Common myeloid progenitor, CD34-positive (primary cell): ENCODE data around the gene OR2T27.
"Not testable (repeated sequence)": the region's sequence is repeated elsewhere in the genome, so short reads cannot be mapped to it uniquely, and the experiment has no call there.

Experiments used
- CTCF ChIA-PET: fragments of 350-600 bp; sonication (Branson Sonifier 250); formaldehyde crosslinking; loops from one replicate; lab custom pipeline; 2021; ENCODE audit warnings: antibody characterized with exemption; lab: Charles Lee
- POLR2A ChIA-PET: fragments of 350-600 bp; sonication (Branson Sonifier 250); formaldehyde crosslinking; loops from one replicate; lab custom pipeline; 2021; ENCODE audit warnings: antibody characterized with exemption; lab: Charles Lee
- DNase-seq, 3 donors: peaks; one replicate each; pipeline versions ENCODE4 v3.0.0 to v3.0.0-alpha.2; 2013
- H3K27ac ChIP-seq, 2 experiments: 1 replicate in 1 of 2; 2 replicates in 1 of 2; pipeline ENCODE4 v1.7.0; 2013; ENCODE audit warnings: inconsistent platforms in 2 of 2, low read length in 2 of 2, mild to moderate bottlenecking in 2 of 2, low read depth in 1 of 2, moderate library complexity in 1 of 2; ENCODE audit not compliant: severe bottlenecking in 2 of 2, insufficient read depth in 1 of 2, poor library complexity in 1 of 2
- H3K27me3 ChIP-seq, 5 experiments: replicated peaks in 2 of 5; 1 replicate in 3 of 5; 2 replicates in 2 of 5; pipeline versions ENCODE4 v1.6.1 to v1.7.0; 2013; ENCODE audit warnings: low read length in 4 of 5, mild to moderate bottlenecking in 2 of 5, moderate library complexity in 2 of 5, inconsistent platforms in 1 of 5; ENCODE audit not compliant: insufficient read depth in 5 of 5, control insufficient read depth in 4 of 5
- H3K36me3 ChIP-seq, 4 experiments: 1 replicate in 2 of 4; 2 replicates in 2 of 4; pipeline versions ENCODE4 v1.6.1 to v1.7.0; 2013; ENCODE audit warnings: low read length in 3 of 4, control low read depth in 1 of 4, mild to moderate bottlenecking in 1 of 4; ENCODE audit not compliant: control insufficient read depth in 4 of 4, insufficient read depth in 4 of 4
- H3K4me1 ChIP-seq, 4 experiments: 1 replicate in 3 of 4; 2 replicates in 1 of 4; pipeline versions ENCODE4 v1.6.1 to v1.7.1; 2013; ENCODE audit warnings: low read length in 3 of 4, mild to moderate bottlenecking in 3 of 4, control low read depth in 1 of 4, inconsistent platforms in 1 of 4, moderate library complexity in 1 of 4; ENCODE audit not compliant: control insufficient read depth in 4 of 4, insufficient read depth in 4 of 4; ENCODE audit errors: control extremely low read depth in 1 of 4
- H3K4me3 ChIP-seq, 7 experiments: 1 replicate in 4 of 7; 2 replicates in 3 of 7; pipeline versions ENCODE4 v1.5.1 to v1.7.0; 2013; ENCODE audit warnings: mild to moderate bottlenecking in 7 of 7, low read length in 6 of 7, moderate library complexity in 6 of 7, inconsistent platforms in 2 of 7, low read depth in 2 of 7, control low read depth in 1 of 7; ENCODE audit not compliant: insufficient read depth in 4 of 7, control insufficient read depth in 1 of 7; ENCODE audit errors: extremely low read depth in 1 of 7
- H3K9me3 ChIP-seq, 5 experiments: 1 replicate in 4 of 5; 2 replicates in 1 of 5; pipeline versions ENCODE4 v1.6.1 to v1.7.1; 2013; ENCODE audit warnings: low read length in 4 of 5, mild to moderate bottlenecking in 2 of 5, inconsistent platforms in 1 of 5, low read depth in 1 of 5, moderate library complexity in 1 of 5; ENCODE audit not compliant: control insufficient read depth in 4 of 5, insufficient read depth in 2 of 5; ENCODE audit errors: control extremely low read depth in 1 of 5
- WGBS: methylation state at CpG from one replicate; pipeline ENCODE4 v1.1.5; 2013; ENCODE audit not compliant: insufficient coverage; 5-methylcytosine and 5-hydroxymethylcytosine counted together

Gene OR2T27

GRCh38 chr1:248641583-248641982, 13.7 kb downstream of the OR2T27 start:
- H3K4me1 ChIP-seq, H3K36me3 ChIP-seq, POLR2A ChIA-PET, CTCF ChIA-PET, H3K9me3 ChIP-seq, H3K27ac ChIP-seq, H3K27me3 ChIP-seq, H3K4me3 ChIP-seq, DNase-seq: not testable (repeated sequence)
- WGBS = no CpG with 5 or more reads among the region's 5 CpGs

- H3K9me3 ChIP-seq, H3K27me3 ChIP-seq, DNase-seq, CTCF ChIA-PET, H3K27ac ChIP-seq, H3K4me3 ChIP-seq, H3K4me1 ChIP-seq, POLR2A ChIA-PET, H3K36me3 ChIP-seq: not testable (repeated sequence)
- WGBS = no CpG with 5 or more reads among the region's 3 CpGs
Measured at GRCh38 chr1:248640906-248641305, 14.4 kb downstream of the OR2T27 start.

GRCh38 chr1:248639652-248640051, 15.7 kb downstream of the OR2T27 start:
- H3K27ac ChIP-seq, DNase-seq, H3K36me3 ChIP-seq, H3K4me3 ChIP-seq, H3K9me3 ChIP-seq, POLR2A ChIA-PET, H3K4me1 ChIP-seq, H3K27me3 ChIP-seq, CTCF ChIA-PET: not testable (repeated sequence)
- WGBS = no CpG with 5 or more reads among the region's 5 CpGs

- H3K27me3 ChIP-seq, H3K36me3 ChIP-seq, H3K27ac ChIP-seq, DNase-seq, H3K4me3 ChIP-seq, H3K9me3 ChIP-seq, POLR2A ChIA-PET, H3K4me1 ChIP-seq, CTCF ChIA-PET: not testable (repeated sequence)
- no CpG with 5 or more reads among the region's 5 CpGs for WGBS
Measured at GRCh38 chr1:248636612-248637011, 18.7 kb downstream of the OR2T27 start.

GRCh38 chr1:248634991-248635390, 20.3 kb downstream of the OR2T27 start, which contains the start of gene OR2T11:
Gene OR2T11 (minus strand): TSS chr1:248635091. CDS start chr1:248627128, 7,963 bp downstream.
- H3K9me3 ChIP-seq, CTCF ChIA-PET, H3K4me1 ChIP-seq, H3K27ac ChIP-seq, H3K36me3 ChIP-seq, H3K27me3 ChIP-seq, H3K4me3 ChIP-seq, POLR2A ChIA-PET, DNase-seq: not testable (repeated sequence)
- no CpG with 5 or more reads among the region's 2 CpGs for WGBS

DNA sequence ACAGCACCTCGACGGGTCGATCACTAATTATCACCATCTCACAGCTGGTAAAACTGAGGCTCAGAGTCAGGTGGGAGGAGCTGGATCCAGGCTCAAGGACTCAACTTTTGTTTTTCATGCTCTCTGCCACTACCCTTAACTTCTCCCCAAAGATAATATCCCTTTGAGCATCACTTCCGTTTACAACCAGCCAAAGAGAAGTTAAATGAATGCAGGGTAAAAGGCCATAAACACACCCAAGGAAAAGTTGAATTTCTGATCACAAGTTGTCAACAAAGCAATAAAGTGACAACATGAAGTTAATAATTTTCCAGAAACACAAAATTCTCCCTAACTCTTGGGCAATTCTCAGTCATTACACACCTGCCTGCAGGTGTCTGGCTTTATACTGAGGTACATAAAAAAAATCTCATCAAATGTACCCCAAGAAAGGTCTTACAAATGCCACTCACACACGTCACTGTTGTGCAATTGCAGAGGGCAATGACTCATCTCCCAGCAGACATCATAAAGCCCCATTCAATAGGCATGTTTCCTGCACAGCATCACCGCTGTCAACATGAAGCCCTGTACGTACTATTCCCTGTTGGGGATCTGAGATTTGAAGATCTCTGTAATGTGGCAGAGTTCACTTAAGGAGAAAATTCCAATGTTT, 23.8 kb downstream of the OR2T27 start:
- peak in 2 of 3 donors; percentile 31 to 45 for DNase-seq
- Histone ChIP-seq H3K9me3 (no peaks in the 10 kb centered on the region), H3K27me3 (no peaks in the 10 kb centered on the region), H3K36me3 (no peaks in the 10 kb centered on the region), H3K27ac (no peak overlapping the region), H3K4me3 (no peak overlapping the region), H3K4me1 (no peaks in the 10 kb centered on the region)
- CTCF ChIA-PET = no interaction called here
- POLR2A ChIA-PET = no interaction called here
- WGBS = 100% methylated on average over 4 of the region's 7 CpGs

- ChIA-PET POLR2A (no interaction called here), CTCF (no interaction called here)
- no peaks in the 10 kb centered on the region for H3K9me3 ChIP-seq
- no peak for DNase-seq
- no peaks in the 10 kb centered on the region for H3K27me3 ChIP-seq
- H3K27ac ChIP-seq = no peak overlapping the region
- no peak overlapping the region for H3K4me3 ChIP-seq
- H3K4me1 ChIP-seq = no peaks in the 10 kb centered on the region
- no peaks in the 10 kb centered on the region for H3K36me3 ChIP-seq
- WGBS = 100% methylated on average over 1 of the region's 2 CpGs
Measured at GRCh38 chr1:248630551-248630950, 24.8 kb downstream of the OR2T27 start.
